ENCODE data around the gene ZRANB1.

ZRANB1 gene

DNA sequence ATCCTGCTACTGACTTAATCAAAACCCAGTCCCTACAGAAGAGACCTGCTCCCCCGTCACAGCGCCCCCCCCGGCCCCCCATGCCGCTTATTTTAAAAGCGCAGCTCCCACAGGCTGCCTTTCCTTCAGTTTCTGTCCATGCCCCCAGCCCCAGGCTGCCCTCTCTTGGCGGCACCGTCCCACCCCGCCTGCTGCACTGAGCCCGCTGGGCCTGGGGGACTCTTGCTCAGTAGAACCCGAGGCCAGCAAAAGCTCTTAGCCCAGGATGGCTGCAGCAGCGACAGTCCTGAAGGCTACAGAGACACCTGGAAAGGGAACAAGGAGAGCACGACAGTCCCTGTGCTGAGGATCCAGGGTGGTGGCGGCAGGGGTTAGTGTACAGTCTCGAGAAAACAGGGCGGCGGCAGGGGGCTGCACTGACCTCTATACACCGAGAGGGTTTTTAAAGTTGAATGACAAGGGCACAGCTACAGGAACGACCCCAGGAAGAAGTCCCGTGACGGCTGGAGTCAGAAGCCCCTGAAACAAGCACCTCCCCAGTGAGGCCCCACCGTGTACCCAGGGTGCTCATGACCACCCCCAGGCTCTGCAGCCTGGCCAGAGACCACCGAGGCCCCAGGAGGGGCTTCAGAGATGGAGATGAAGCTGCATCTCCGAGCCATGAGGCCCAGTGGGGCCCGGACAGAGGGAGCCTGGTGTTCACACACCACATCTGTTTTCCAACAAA lies 54.4 kb downstream of the ZRANB1 start:
- TF ChIP-seq OSR1 (CRISPR knock-in tag; IDR thresholded peaks at IDR 0.05), result no peak
- ATAC-seq, result no peak

DNA sequence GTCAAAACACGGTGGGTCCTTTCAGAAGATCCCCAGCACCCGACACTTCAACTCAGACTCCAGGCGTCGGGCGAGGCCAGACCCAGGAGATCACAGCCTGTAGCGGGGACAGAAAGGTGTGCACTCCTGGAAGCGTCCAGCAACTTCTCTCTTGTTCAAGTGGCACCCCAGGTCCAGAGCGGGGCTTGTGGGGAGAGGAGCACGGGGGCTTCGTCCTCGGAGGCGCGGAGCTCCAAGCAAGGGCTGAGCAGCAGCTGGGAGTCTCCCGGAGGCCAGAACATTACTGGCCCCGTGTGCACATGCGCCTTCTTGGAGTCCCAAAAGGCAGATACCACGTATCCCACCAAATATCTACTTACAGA lies 54.9 kb downstream of the ZRANB1 start:
- TF ChIP-seq ZNF70 (CRISPR knock-in tag; IDR thresholded peaks at IDR 0.05) (no peak), RARB (CRISPR knock-in tag; IDR thresholded peaks at IDR 0.05) (no peak), TOX (CRISPR knock-in tag; IDR thresholded peaks at IDR 0.05; ENCODE audit: borderline replicate concordance) (no peak), TCF4 (CRISPR knock-in tag; IDR thresholded peaks at IDR 0.05; ENCODE audit: borderline replicate concordance) (no peak), GLIS3 (CRISPR knock-in tag; IDR thresholded peaks at IDR 0.05) (no peak), PPARA (CRISPR knock-in tag; IDR thresholded peaks at IDR 0.05; ENCODE audit: borderline replicate concordance) (no peak), ESRRG (CRISPR knock-in tag; IDR thresholded peaks at IDR 0.05) (no peak), ZC3H10 (CRISPR knock-in tag; IDR thresholded peaks at IDR 0.05) (no peak), CSDC2 (CRISPR knock-in tag; IDR thresholded peaks at IDR 0.05) (no peak), ARNTL (CRISPR knock-in tag; IDR thresholded peaks at IDR 0.05; ENCODE audit: borderline replicate concordance, low read depth) (no peak), OSR1 (CRISPR knock-in tag; IDR thresholded peaks at IDR 0.05) (no peak), SNAI2 (CRISPR knock-in tag; IDR thresholded peaks at IDR 0.05) (no peak)
- TF ChIP-seq, protein P1, sequence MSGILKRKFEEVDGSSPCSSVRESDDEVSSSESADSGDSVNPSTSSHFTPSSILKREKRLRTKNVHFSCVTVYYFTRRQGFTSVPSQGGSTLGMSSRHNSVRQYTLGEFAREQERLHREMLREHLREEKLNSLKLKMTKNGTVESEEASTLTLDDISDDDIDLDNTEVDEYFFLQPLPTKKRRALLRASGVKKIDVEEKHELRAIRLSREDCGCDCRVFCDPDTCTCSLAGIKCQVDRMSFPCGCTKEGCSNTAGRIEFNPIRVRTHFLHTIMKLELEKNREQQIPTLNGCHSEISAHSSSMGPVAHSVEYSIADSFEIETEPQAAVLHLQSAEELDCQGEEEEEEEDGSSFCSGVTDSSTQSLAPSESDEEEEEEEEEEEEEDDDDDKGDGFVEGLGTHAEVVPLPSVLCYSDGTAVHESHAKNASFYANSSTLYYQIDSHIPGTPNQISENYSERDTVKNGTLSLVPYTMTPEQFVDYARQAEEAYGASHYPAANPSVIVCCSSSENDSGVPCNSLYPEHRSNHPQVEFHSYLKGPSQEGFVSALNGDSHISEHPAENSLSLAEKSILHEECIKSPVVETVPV (CRISPR knock-in tag; IDR thresholded peaks at IDR 0.05), result no peak
- TF ChIP-seq, protein P2, sequence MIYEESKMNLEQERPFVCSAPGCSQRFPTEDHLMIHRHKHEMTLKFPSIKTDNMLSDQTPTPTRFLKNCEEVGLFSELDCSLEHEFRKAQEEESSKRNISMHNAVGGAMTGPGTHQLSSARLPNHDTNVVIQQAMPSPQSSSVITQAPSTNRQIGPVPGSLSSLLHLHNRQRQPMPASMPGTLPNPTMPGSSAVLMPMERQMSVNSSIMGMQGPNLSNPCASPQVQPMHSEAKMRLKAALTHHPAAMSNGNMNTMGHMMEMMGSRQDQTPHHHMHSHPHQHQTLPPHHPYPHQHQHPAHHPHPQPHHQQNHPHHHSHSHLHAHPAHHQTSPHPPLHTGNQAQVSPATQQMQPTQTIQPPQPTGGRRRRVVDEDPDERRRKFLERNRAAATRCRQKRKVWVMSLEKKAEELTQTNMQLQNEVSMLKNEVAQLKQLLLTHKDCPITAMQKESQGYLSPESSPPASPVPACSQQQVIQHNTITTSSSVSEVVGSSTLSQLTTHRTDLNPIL (CRISPR knock-in tag; IDR thresholded peaks at IDR 0.05; ENCODE audit: low read depth), result no peak
- TF ChIP-seq, protein P3, sequence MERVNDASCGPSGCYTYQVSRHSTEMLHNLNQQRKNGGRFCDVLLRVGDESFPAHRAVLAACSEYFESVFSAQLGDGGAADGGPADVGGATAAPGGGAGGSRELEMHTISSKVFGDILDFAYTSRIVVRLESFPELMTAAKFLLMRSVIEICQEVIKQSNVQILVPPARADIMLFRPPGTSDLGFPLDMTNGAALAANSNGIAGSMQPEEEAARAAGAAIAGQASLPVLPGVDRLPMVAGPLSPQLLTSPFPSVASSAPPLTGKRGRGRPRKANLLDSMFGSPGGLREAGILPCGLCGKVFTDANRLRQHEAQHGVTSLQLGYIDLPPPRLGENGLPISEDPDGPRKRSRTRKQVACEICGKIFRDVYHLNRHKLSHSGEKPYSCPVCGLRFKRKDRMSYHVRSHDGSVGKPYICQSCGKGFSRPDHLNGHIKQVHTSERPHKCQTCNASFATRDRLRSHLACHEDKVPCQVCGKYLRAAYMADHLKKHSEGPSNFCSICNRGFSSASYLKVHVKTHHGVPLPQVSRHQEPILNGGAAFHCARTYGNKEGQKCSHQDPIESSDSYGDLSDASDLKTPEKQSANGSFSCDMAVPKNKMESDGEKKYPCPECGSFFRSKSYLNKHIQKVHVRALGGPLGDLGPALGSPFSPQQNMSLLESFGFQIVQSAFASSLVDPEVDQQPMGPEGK (CRISPR knock-in tag; IDR thresholded peaks at IDR 0.05; ENCODE audit: borderline replicate concordance), result no peak
- ATAC-seq, result no peak

GRCh38 chr10:124997306-124997705 lies 55.4 kb downstream of the ZRANB1 start:
- TF ChIP-seq TOX (CRISPR knock-in tag; IDR thresholded peaks at IDR 0.05; ENCODE audit: borderline replicate concordance) (no peak), ZFP3 (CRISPR knock-in tag; IDR thresholded peaks at IDR 0.05) (no peak), BACH2 (CRISPR knock-in tag; IDR thresholded peaks at IDR 0.05; ENCODE audit: borderline replicate concordance) (no peak), ZC3H10 (CRISPR knock-in tag; IDR thresholded peaks at IDR 0.05) (no peak), TSHZ2 (CRISPR knock-in tag; IDR thresholded peaks at IDR 0.05) (no peak), ZFP30 (CRISPR knock-in tag; IDR thresholded peaks at IDR 0.05) (no peak)
- no peak for ATAC-seq

- no peak for ATAC-seq
- TF ChIP-seq OSR1 (CRISPR knock-in tag; IDR thresholded peaks at IDR 0.05) (no peak), ESRRG (CRISPR knock-in tag; IDR thresholded peaks at IDR 0.05) (no peak), TSHZ2 (CRISPR knock-in tag; IDR thresholded peaks at IDR 0.05) (no peak), SNAI2 (CRISPR knock-in tag; IDR thresholded peaks at IDR 0.05) (no peak), BACH2 (CRISPR knock-in tag; IDR thresholded peaks at IDR 0.05; ENCODE audit: borderline replicate concordance) (no peak), ZNF565 (CRISPR knock-in tag; conservative IDR thresholded peaks at IDR 0.05; ENCODE audit: low read depth) (no peak), ZFP30 (CRISPR knock-in tag; IDR thresholded peaks at IDR 0.05) (no peak), TCF4 (CRISPR knock-in tag; IDR thresholded peaks at IDR 0.05; ENCODE audit: borderline replicate concordance) (no peak), ZNF8 (CRISPR knock-in tag; IDR thresholded peaks at IDR 0.05) (no peak)
- TF ChIP-seq, protein P2 (CRISPR knock-in tag; IDR thresholded peaks at IDR 0.05; ENCODE audit: low read depth), result no peak
Observed at GRCh38 chr10:124997771-124998623, 56.1 kb downstream of the ZRANB1 start.

Measured in SK-N-SH treated with all-trans-retinoic acid at 6 μM for 48 hours (cell line).